Activated T-cell treated with anti-CD3 and anti-CD28 coated beads, Interleukin-2, amount 50 U/mL, for 24 hours (primary cell): Measurements from ENCODE around the gene BLOC1S1.

Experiments used
- DNase-seq: peaks from one replicate; pipeline ENCODE4 v3.0.0-alpha.2; 2020
- H3K27ac Mint-ChIP-seq: 2 replicates; pipeline ENCODE4 v1.8.0; 2020; ENCODE audit warnings: mild to moderate bottlenecking, mixed read lengths
- H3K27me3 Mint-ChIP-seq: 2 replicates; pipeline ENCODE4 v1.8.0; 2020; ENCODE audit warnings: mixed read lengths
- H3K36me3 Mint-ChIP-seq: 2 replicates; pipeline ENCODE4 v1.8.0; 2020; ENCODE audit warnings: low read depth, mixed read lengths
- H3K4me1 Mint-ChIP-seq: 2 replicates; pipeline ENCODE4 v1.8.0; 2020; ENCODE audit warnings: low read depth, mixed read lengths
- H3K4me3 Mint-ChIP-seq: 2 replicates; pipeline ENCODE4 v1.8.0; 2020; ENCODE audit warnings: mild to moderate bottlenecking, moderate library complexity, mixed read lengths
- H3K9me3 Mint-ChIP-seq: 2 replicates; pipeline ENCODE4 v1.8.0; 2020; ENCODE audit warnings: mixed read lengths

The BLOC1S1 gene

DNA sequence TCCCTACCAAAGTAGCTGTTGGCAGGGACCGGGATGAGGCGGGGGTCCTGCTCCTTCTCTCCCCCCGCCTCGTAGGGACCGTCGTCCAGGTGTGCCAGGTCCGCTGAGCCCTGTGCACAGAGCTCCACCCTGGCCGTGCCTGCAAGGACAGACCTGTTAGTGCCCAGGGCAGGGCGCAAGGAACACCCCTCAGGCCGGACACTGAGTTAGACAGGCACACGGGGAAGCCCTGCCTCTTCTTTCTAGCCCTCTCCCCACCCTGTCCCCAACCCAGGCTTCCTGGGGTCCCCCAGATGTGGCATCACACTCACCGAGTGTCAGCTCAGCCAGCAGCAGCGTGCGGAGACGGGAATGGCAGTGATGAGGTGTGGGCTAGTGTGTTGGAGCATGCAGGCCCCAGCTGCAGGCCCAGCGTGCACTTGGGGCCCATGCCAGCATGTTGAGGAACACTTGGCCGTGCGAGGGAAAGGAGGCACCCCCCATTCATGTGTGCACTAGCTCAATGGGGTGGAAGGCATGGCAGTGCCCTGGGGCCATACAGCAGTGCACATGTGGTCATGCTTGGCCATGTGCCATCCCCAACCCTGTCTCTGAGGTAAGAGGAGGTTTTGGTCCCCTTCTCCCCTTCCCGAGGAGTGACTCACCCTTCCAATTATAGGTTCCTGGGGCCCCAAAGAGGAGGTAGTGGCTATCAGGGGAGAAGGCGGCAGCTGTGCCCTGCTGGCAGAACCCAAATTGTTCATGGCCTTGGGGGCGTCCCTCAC is 15.4 kb upstream of the BLOC1S1 start:
- no peak for DNase-seq
- no peaks in the 10 kb centered on the region for H3K36me3 Mint-ChIP-seq
- H3K4me3 Mint-ChIP-seq = no peak overlapping the region
- H3K9me3 Mint-ChIP-seq = no peaks in the 10 kb centered on the region
- no peak overlapping the region for H3K27ac Mint-ChIP-seq
- no peaks in the 10 kb centered on the region for H3K27me3 Mint-ChIP-seq
- no peaks in the 10 kb centered on the region for H3K4me1 Mint-ChIP-seq

- Mint-ChIP-seq H3K4me1 (peaks cover 6% of the 10 kb centered on the region), H3K27me3 (peaks cover 13% of the 10 kb centered on the region), H3K36me3 (no peaks in the 10 kb centered on the region), H3K4me3 (no peak overlapping the region), H3K9me3 (no peaks in the 10 kb centered on the region), H3K27ac (no peak overlapping the region)
- DNase-seq = no peak
Observed at GRCh38 chr12:55702861-55703260, 13.0 kb upstream of the BLOC1S1 start.

DNA sequence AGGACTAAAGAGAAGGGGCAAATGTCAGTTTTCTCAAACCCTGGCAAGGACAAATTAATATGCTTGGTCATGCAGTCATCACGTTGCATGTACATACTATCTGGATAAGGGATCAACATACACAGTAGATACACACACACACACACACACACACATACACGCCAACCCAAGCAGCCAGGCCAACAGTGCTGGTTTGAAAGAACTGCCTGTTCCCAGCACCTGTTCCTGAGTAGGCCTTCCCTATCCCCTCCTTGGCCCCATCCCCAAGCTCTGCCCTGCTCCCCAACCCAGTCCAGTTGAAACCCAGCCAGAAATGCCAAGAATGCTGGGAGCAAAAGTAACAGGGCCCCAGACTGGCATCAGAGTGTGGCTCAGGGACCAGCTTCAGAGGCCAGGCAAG is 12.6 kb upstream of the BLOC1S1 start:
- Mint-ChIP-seq H3K4me3 (no peak overlapping the region), H3K4me1 (peaks cover 10% of the 10 kb centered on the region), H3K27me3 (peaks cover 17% of the 10 kb centered on the region), H3K27ac (no peak overlapping the region), H3K36me3 (no peaks in the 10 kb centered on the region), H3K9me3 (no peaks in the 10 kb centered on the region)
- no peak for DNase-seq

DNA sequence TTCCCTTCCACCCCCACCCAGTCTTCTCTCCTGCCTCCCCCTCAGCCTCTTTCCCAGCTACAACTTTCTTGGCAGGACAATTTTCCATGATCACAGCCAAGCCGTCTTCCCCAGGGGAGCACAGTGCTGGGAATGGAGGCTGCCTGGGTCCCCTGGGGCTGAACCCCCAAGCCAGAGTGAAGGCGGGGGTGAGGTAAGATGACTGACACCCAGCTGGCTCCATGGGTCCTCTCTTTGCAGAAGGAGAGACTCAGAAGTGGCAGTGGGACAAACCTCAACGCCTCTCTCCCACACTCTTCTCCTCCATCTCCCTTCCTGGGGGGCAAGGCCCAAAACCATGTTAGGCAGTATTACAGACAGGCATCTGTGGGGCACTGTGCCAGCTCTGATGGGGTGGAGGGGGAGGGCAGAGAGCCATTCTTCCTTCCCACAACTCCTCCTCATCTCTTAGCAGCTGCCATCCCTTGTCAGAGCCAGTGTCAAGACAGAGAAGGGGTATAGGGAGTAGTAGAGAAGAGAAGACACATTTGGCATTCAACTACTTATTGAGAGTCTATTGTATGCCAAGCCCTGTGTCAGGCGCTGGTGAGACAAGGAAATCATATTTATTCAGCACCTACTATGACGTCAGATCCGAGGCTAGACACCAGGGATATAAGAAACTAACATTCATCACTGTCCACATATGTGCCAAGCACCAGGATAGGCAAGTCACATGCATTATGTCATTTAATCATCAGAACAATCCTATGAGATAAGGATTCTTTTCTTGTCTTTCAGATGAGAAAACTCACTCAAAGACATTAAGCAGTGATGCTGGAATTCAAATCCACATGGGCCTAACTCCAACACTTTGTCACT is 11.7 kb upstream of the BLOC1S1 start:
- no peak overlapping the region for H3K27ac Mint-ChIP-seq
- no peak overlapping the region for H3K4me3 Mint-ChIP-seq
- peaks cover 26% of the 10 kb centered on the region for H3K27me3 Mint-ChIP-seq
- H3K36me3 Mint-ChIP-seq = no peaks in the 10 kb centered on the region
- DNase-seq = no peak
- H3K4me1 Mint-ChIP-seq = peaks cover 18% of the 10 kb centered on the region
- H3K9me3 Mint-ChIP-seq = no peaks in the 10 kb centered on the region

- H3K36me3 Mint-ChIP-seq = no peaks in the 10 kb centered on the region
Observed at GRCh38 chr12:55704824-55705718, 10.8 kb upstream of the BLOC1S1 start.

DNA sequence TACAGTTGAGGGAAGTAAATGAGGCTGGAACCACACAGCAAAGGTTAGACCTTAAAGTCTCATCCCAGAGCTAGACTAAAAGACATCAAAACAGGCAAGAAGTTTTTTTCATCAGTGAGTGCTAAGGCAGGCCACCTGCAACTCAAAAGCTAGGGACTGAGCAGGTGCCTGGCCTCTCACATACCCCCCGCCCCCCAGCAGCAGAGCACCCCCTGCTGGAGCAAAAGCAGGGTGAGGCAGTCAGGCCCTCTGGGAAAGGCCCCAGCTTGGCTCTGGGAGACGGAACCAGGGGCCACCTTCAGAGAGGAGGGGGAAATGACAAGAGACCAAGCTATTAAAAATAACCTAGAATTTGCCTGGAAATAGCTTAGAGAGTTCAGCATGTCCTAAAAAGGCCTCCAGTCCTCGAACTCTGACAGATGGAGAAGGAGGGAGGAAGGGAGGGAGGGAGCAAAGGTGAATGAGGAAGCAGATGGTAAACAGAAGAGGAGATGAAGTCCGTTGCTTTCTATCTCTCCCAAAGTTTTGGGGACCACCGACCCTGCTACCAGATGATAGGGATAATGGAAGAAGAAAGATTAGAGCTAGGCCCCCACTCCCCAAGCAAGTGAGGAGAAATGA is 10.0 kb upstream of the BLOC1S1 start:
- Mint-ChIP-seq H3K36me3 (no peaks in the 10 kb centered on the region), H3K9me3 (no peaks in the 10 kb centered on the region), H3K27me3 (peaks cover 29% of the 10 kb centered on the region), H3K4me3 (no peak overlapping the region), H3K4me1 (peaks cover 19% of the 10 kb centered on the region), H3K27ac (no peak overlapping the region)
- DNase-seq = no peak

More at GRCh38 chr12:55704824-55705718, 10.8 kb upstream of the BLOC1S1 start:
- Mint-ChIP-seq H3K27ac (no peak overlapping the region), H3K9me3 (no peaks in the 10 kb centered on the region), H3K27me3 (peaks cover 29% of the 10 kb centered on the region), H3K4me1 (peaks cover 19% of the 10 kb centered on the region), H3K4me3 (no peak overlapping the region)
- DNase-seq = no peak

- H3K36me3 Mint-ChIP-seq = no peaks in the 10 kb centered on the region
Observed at GRCh38 chr12:55706568-55707218, 9.2 kb upstream of the BLOC1S1 start.

GRCh38 chr12:55707219-55707671 is 8.6 kb upstream of the BLOC1S1 start:
- peaks cover 29% of the 10 kb centered on the region for H3K27me3 Mint-ChIP-seq
- H3K27ac Mint-ChIP-seq = no peak overlapping the region
- peaks cover 19% of the 10 kb centered on the region for H3K4me1 Mint-ChIP-seq
- peak overlapping the region; percentile 77 for H3K4me3 Mint-ChIP-seq
- no peaks in the 10 kb centered on the region for H3K36me3 Mint-ChIP-seq
- DNase-seq = no peak
- no peaks in the 10 kb centered on the region for H3K9me3 Mint-ChIP-seq

More at GRCh38 chr12:55706568-55707218, 9.2 kb upstream of the BLOC1S1 start:
- H3K27ac Mint-ChIP-seq = no peak overlapping the region
- peaks cover 29% of the 10 kb centered on the region for H3K27me3 Mint-ChIP-seq
- peak overlapping the region; percentile 77 for H3K4me3 Mint-ChIP-seq
- peaks cover 19% of the 10 kb centered on the region for H3K4me1 Mint-ChIP-seq
- DNase-seq = no peak
- H3K9me3 Mint-ChIP-seq = no peaks in the 10 kb centered on the region

DNA sequence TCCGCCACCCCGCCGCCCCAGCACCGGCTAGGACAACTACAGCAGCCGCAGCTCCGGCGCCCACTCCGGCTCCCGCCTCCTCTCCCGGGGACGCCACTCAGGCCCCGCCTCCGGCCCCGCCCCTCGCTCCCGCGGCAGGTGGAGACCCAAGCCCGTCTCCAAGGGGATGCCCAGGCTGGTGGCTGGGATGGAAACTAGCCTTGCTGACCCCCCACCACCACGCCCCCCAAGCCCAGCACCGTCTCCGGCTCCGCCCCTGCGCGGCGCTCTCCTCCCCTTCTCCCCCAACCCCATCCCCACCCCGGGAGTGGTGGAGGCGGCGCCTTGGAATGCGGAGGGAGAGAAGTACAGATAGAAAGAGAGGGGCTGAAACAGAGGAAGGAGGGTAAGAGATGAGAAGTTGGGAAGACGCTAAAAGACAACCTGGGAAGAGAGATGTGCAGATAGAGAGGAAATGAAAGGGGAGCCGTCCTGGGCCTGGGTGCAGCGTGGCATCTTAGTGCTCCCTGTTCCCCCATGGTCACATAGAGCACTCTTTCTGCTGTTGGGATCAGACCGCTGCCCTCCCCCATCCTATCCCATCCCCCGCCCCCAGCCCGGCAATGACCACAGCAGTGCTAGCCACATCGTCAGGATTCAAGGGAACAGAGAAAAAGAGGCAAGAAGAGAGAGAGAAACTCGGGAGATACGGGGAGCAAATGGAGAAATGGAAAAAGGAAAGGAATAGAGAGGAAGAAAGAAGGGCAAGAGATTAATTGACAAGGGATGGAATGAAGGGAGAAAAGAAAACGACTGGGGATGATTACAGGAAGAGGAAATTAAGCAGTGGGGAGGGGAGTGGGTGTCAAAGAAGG is 7.8 kb upstream of the BLOC1S1 start, which contains the start of gene ITGA7:
ITGA7 (minus strand) TSS at position 64 of the 854 bp plus-strand sequence. CDS start 222 bp downstream, outside the sequence.
- peak; percentile 77 for DNase-seq
- H3K27me3 Mint-ChIP-seq = peaks cover 29% of the 10 kb centered on the region
- H3K9me3 Mint-ChIP-seq = no peaks in the 10 kb centered on the region
- no peak within 1 kb of the TSS for H3K27ac Mint-ChIP-seq
- no peaks in the 10 kb centered on the region for H3K36me3 Mint-ChIP-seq
- peak within 1 kb of the TSS; percentile 77 for H3K4me3 Mint-ChIP-seq
- H3K4me1 Mint-ChIP-seq = peaks cover 19% of the 10 kb centered on the region

- no peak overlapping the region for H3K27ac Mint-ChIP-seq
- DNase-seq = no peak
- no peaks in the 10 kb centered on the region for H3K9me3 Mint-ChIP-seq
- H3K4me1 Mint-ChIP-seq = peaks cover 19% of the 10 kb centered on the region
- peaks cover 29% of the 10 kb centered on the region for H3K27me3 Mint-ChIP-seq
- H3K4me3 Mint-ChIP-seq = peak overlapping the region; percentile 77
- no peaks in the 10 kb centered on the region for H3K36me3 Mint-ChIP-seq
Observed at GRCh38 chr12:55708695-55709233, 7.1 kb upstream of the BLOC1S1 start.

GRCh38 chr12:55711786-55712553 is 3.9 kb upstream of the BLOC1S1 start:
- no peak for DNase-seq

More at GRCh38 chr12:55711786-55712553, 3.9 kb upstream of the BLOC1S1 start:
- peaks cover 11% of the 10 kb centered on the region for H3K36me3 Mint-ChIP-seq
- H3K27ac Mint-ChIP-seq = no peak overlapping the region
- no peak overlapping the region for H3K4me3 Mint-ChIP-seq
- peaks cover 31% of the 10 kb centered on the region for H3K4me1 Mint-ChIP-seq
- peaks cover 20% of the 10 kb centered on the region for H3K27me3 Mint-ChIP-seq
- H3K9me3 Mint-ChIP-seq = no peaks in the 10 kb centered on the region
